Keratinocyte (primary cell): ENCODE measurements around the gene SIRT7.

Source experiments
- CTCF ChIP-seq, 3 experiments: IDR thresholded peaks in 1 of 3; conservative IDR thresholded peaks in 1 of 3; optimal IDR thresholded peaks in 1 of 3; 2 replicates in 2 of 3; 3 replicates in 1 of 3; pipeline versions ENCODE3 to v1.5.1; 2011; ENCODE audit warnings: low read length in 3 of 3, mild to moderate bottlenecking in 3 of 3, moderate library complexity in 2 of 3, control low read depth in 1 of 3, inconsistent platforms in 1 of 3; ENCODE audit not compliant: insufficient read depth in 2 of 3; ENCODE audit errors: extremely low read depth in 1 of 3
- EZH2 ChIP-seq: IDR thresholded peaks from one replicate; pipeline ENCODE4 v1.6.1; 2012; ENCODE audit warnings: inconsistent platforms, mild to moderate bottlenecking, low read length, moderate library complexity

- TF ChIP-seq CTCF (optimal IDR thresholded peaks at IDR 0.05 in 1 of 3, IDR thresholded peaks at IDR 0.05 in 1 of 3, conservative IDR thresholded peaks at IDR 0.05 in 1 of 3; ENCODE audit: extremely low read depth in 1 of 3, insufficient read depth in 2 of 3, low read length in 3 of 3): no peak
- TF ChIP-seq EZH2: no peak
Measured at GRCh38 chr17:81958633-81959342, 40.8 kb upstream of the SIRT7 start.
